HEK293 (cell line): ENCODE results near the gene ARHGAP27.
A peak's percentile ranks its signal among the peaks of the same experiment; 100 is the strongest.

Experiments used
- CTCF ChIA-PET: fragments of 350-600 bp; formaldehyde crosslinking; extraction: SDS; loops from one replicate; lab custom pipeline; 2021; ENCODE audit warnings: antibody characterized with exemption; lab: Yijun Ruan, JAX
- POLR2A ChIA-PET: fragments of 300-600 bp; formaldehyde crosslinking; extraction: SDS; loops from one replicate; lab custom pipeline; 2020; ENCODE audit warnings: antibody characterized with exemption, inconsistent platforms; lab: Yijun Ruan, JAX
- H3K27ac ChIP-seq: fragments of 200-500 bp; sonication (Bioruptor generic); 2 replicates; pipeline ENCODE4 v1.5.1; 2014; ENCODE audit warnings: low read depth, low read length, control low read depth, inconsistent platforms; ENCODE audit errors: extremely low read depth
- H3K36me3 ChIP-seq, 2 experiments: fragments of 200-500 bp in 1 of 2; sonication (Bioruptor generic) in 1 of 2; 1 replicate in 1 of 2; 2 replicates in 1 of 2; pipeline ENCODE4 v1.5.1; 2014 to 2017; ENCODE audit warnings: inconsistent platforms in 2 of 2, low read length in 2 of 2; ENCODE audit not compliant: control insufficient read depth in 2 of 2, insufficient read depth in 1 of 2
- H3K4me1 ChIP-seq: fragments of 200-500 bp; sonication (Bioruptor generic); 2 replicates; pipeline ENCODE4 v1.5.1; 2014; ENCODE audit warnings: mild to moderate bottlenecking, low read length, inconsistent platforms; ENCODE audit not compliant: control insufficient read depth, insufficient read depth
- H3K4me3 ChIP-seq: 2 replicates; pipeline ENCODE4 v1.5.1; 2011; ENCODE audit warnings: low read depth, mild to moderate bottlenecking, control low read depth, low read length, moderate library complexity
- H3K9me3 ChIP-seq: fragments of 200-500 bp; sonication (Bioruptor generic); 2 replicates; pipeline ENCODE4 v1.5.1; 2014; ENCODE audit warnings: low read depth, low read length, inconsistent platforms; ENCODE audit not compliant: control insufficient read depth, insufficient read depth
- BCL6B ChIP-seq: fragments of 450-650 bp; formaldehyde crosslinking; IDR thresholded peaks from 2 replicates; pipeline ENCODE4 v1.5.1; 2017; ENCODE audit warnings: missing biosample characterization, missing genetic modification characterization
- GFI1B ChIP-seq: fragments of 450-650 bp; formaldehyde crosslinking; IDR thresholded peaks from 2 replicates; pipeline ENCODE4 v1.5.1; 2016; ENCODE audit warnings: missing biosample characterization, missing genetic modification characterization
- GLIS1 ChIP-seq: fragments of 450-650 bp; formaldehyde crosslinking; IDR thresholded peaks from 2 replicates; pipeline ENCODE4 v1.5.1; 2016; ENCODE audit warnings: missing biosample characterization, missing genetic modification characterization
- HIC1 ChIP-seq: fragments of 450-650 bp; formaldehyde crosslinking; IDR thresholded peaks from 2 replicates; pipeline ENCODE4 v1.5.1; 2016; ENCODE audit warnings: missing biosample characterization, missing genetic modification characterization
- PATZ1 ChIP-seq: fragments of 450-650 bp; formaldehyde crosslinking; IDR thresholded peaks from 2 replicates; pipeline ENCODE4 v1.5.1; 2016; ENCODE audit warnings: missing biosample characterization, missing genetic modification characterization
- SETDB1 ChIP-seq: IDR thresholded peaks from one replicate; pipeline ENCODE4 v1.6.1; 2017; ENCODE audit warnings: mild to moderate bottlenecking, low read length, moderate library complexity, mixed read lengths; ENCODE audit not compliant: insufficient read length
- SP2 ChIP-seq: fragments of 450-650 bp; formaldehyde crosslinking; IDR thresholded peaks from 2 replicates; pipeline ENCODE4 v1.5.1; 2016; ENCODE audit warnings: missing biosample characterization, missing genetic modification characterization
- TRIM28 ChIP-seq: IDR thresholded peaks from 2 replicates; pipeline ENCODE4 v1.6.1; 2011; ENCODE audit warnings: low read length, control low read depth, borderline replicate concordance
- ZBTB10 ChIP-seq: fragments of 450-650 bp; formaldehyde crosslinking; IDR thresholded peaks from 2 replicates; pipeline ENCODE4 v1.5.1; 2016; ENCODE audit warnings: missing biosample characterization, missing genetic modification characterization
- ZBTB20 ChIP-seq: fragments of 450-650 bp; formaldehyde crosslinking; IDR thresholded peaks from 2 replicates; pipeline ENCODE4 v1.5.1; 2016; ENCODE audit warnings: missing biosample characterization, missing genetic modification characterization
- ZBTB8A ChIP-seq: fragments of 450-650 bp; formaldehyde crosslinking; IDR thresholded peaks from 2 replicates; pipeline ENCODE4 v1.5.1; 2016; ENCODE audit warnings: missing biosample characterization, missing genetic modification characterization
- ZIC2 ChIP-seq: fragments of 450-650 bp; formaldehyde crosslinking; IDR thresholded peaks from 2 replicates; pipeline ENCODE4 v1.5.1; 2016; ENCODE audit warnings: missing biosample characterization, missing genetic modification characterization
- ZNF2 ChIP-seq: fragments of 450-650 bp; formaldehyde crosslinking; IDR thresholded peaks from 2 replicates; pipeline ENCODE4 v1.5.1; 2016; ENCODE audit warnings: missing biosample characterization, missing genetic modification characterization
- ZNF266 ChIP-seq: fragments of 450-650 bp; formaldehyde crosslinking; IDR thresholded peaks from 2 replicates; pipeline ENCODE4 v1.5.1; 2016; ENCODE audit warnings: missing biosample characterization, missing genetic modification characterization, low read depth
- ZNF274 ChIP-seq, 2 experiments: fragments of 200-500 bp in 1 of 2; fragments of 450-650 bp in 1 of 2; sonication (Bioruptor generic) in 1 of 2; formaldehyde crosslinking in 1 of 2; IDR thresholded peaks; 2 replicates each; pipeline versions ENCODE4 v1.5.1 to v1.6.1; 2014 to 2016; ENCODE audit warnings: borderline replicate concordance in 1 of 2, inconsistent platforms in 1 of 2, low read length in 1 of 2, missing biosample characterization in 1 of 2, missing genetic modification characterization in 1 of 2
- ZNF362 ChIP-seq: fragments of 450-650 bp; formaldehyde crosslinking; IDR thresholded peaks from 2 replicates; pipeline ENCODE4 v1.5.1; 2016; ENCODE audit warnings: missing biosample characterization, missing genetic modification characterization
- ZNF473 ChIP-seq: fragments of 450-650 bp; formaldehyde crosslinking; IDR thresholded peaks from 2 replicates; pipeline ENCODE4 v1.5.1; 2017; ENCODE audit warnings: missing biosample characterization, missing genetic modification characterization
- ZNF514 ChIP-seq: fragments of 450-650 bp; formaldehyde crosslinking; IDR thresholded peaks from 2 replicates; pipeline ENCODE4 v1.5.1; 2016; ENCODE audit warnings: missing biosample characterization, missing genetic modification characterization
- ZNF600 ChIP-seq: fragments of 450-650 bp; formaldehyde crosslinking; IDR thresholded peaks from 2 replicates; pipeline ENCODE4 v1.5.1; 2016; ENCODE audit warnings: missing biosample characterization, missing genetic modification characterization
- ZNF660 ChIP-seq: fragments of 450-650 bp; IDR thresholded peaks from 2 replicates; pipeline ENCODE4 v1.5.1; 2018; ENCODE audit warnings: missing biosample characterization, mild to moderate bottlenecking, missing genetic modification characterization
- ZNF747 ChIP-seq: fragments of 450-650 bp; formaldehyde crosslinking; IDR thresholded peaks from 2 replicates; pipeline ENCODE4 v1.5.1; 2016; ENCODE audit warnings: missing biosample characterization, missing genetic modification characterization
- ZNF768 ChIP-seq: fragments of 450-650 bp; formaldehyde crosslinking; IDR thresholded peaks from 2 replicates; pipeline ENCODE4 v1.5.1; 2018; ENCODE audit warnings: missing biosample characterization, mild to moderate bottlenecking, missing genetic modification characterization
- ZXDB ChIP-seq: fragments of 450-650 bp; formaldehyde crosslinking; IDR thresholded peaks from 2 replicates; pipeline ENCODE4 v1.5.1; 2016; ENCODE audit warnings: missing biosample characterization, missing genetic modification characterization

ARHGAP27 gene

GRCh38 chr17:45425984-45426413 is 6.7 kb downstream of the ARHGAP27 start:
- POLR2A ChIA-PET: interaction anchor here (0.8 to 1.6 kb wide), 12 partner anchors 14 to 265 kb away, joined by 3 to 10 read pairs (median 4); partner anchors contain the start of genes HEXIM2 and MAP3K14
- H3K9me3 ChIP-seq: no peaks in the 10 kb centered on the region
- no peak overlapping the region for H3K4me3 ChIP-seq
- 0 out of 2 replicates have a peak overlapping the region, but pooled peaks have one; percentile 81 for H3K27ac ChIP-seq
- CTCF ChIA-PET: interaction anchor here (0.5 to 8.6 kb wide), 31 partner anchors 13 to 434 kb away, joined by 3 to 201 read pairs (median 4); partner anchors contain the start of gene ACBD4
- no peaks in the 10 kb centered on the region for H3K36me3 ChIP-seq
- peaks cover 13% of the 10 kb centered on the region for H3K4me1 ChIP-seq
- TF ChIP-seq ZNF600 (tag by site-specific recombination) (peak; percentile 76; the same call in 1 of the 2 replicates), ZNF768 (tag by site-specific recombination) (peak; percentile 24; the same call in 1 of the 2 replicates), BCL6B (tag by site-specific recombination) (no peak), ZNF274 (IDR thresholded peaks at IDR 0.05; ENCODE audit: low read length) (no peak), ZNF274 (tag by site-specific recombination; IDR thresholded peaks at IDR 0.05; ENCODE audit: borderline replicate concordance) (no peak)

- Histone ChIP-seq H3K27ac (peak overlapping the region; percentile 81), H3K36me3 (no peaks in the 10 kb centered on the region), H3K4me1 (peaks cover 13% of the 10 kb centered on the region), H3K4me3 (peak overlapping the region; percentile 36), H3K9me3 (no peaks in the 10 kb centered on the region)
- CTCF ChIA-PET: interaction anchor here (0.6 to 8.6 kb wide), 40 partner anchors 12 to 696 kb away, joined by 3 to 201 read pairs (median 4); partner anchors contain the start of genes ACBD4 and MAP3K14
- POLR2A ChIA-PET: interaction anchor here (0.7 to 1.6 kb wide), 16 partner anchors 10 to 277 kb away, joined by 3 to 10 read pairs (median 3); partner anchors contain the start of genes HEXIM1, HEXIM2 and MAP3K14
- TF ChIP-seq HIC1 (tag by site-specific recombination): no peak
- no peak; the same call in 1 of the 2 replicates for TF ChIP-seq ZBTB8A (tag by site-specific recombination)
- no peak for TF ChIP-seq ZNF2 (tag by site-specific recombination)
- peak; percentile 79 for TF ChIP-seq ZXDB (tag by site-specific recombination)
- TF ChIP-seq PATZ1 (tag by site-specific recombination): peak; percentile 63; the same call in 1 of the 2 replicates
- no peak for TF ChIP-seq ZNF362 (tag by site-specific recombination)
- TF ChIP-seq ZIC2 (tag by site-specific recombination): peak; percentile 63
- peak; percentile 80 for TF ChIP-seq GLIS1
- TF ChIP-seq ZNF660 (tag by site-specific recombination): peak; percentile 53; the same call in 1 of the 2 replicates
- peak; percentile 31; the same call in 1 of the 2 replicates for TF ChIP-seq ZBTB10
- no peak for TF ChIP-seq ZNF514
- TF ChIP-seq TRIM28: peak; percentile 72; the same call in 1 of the 2 replicates
- no peak for TF ChIP-seq GFI1B
- TF ChIP-seq SP2 (tag by site-specific recombination): peak; percentile 86
- no peak for TF ChIP-seq ZNF473
- no peak for TF ChIP-seq ZNF266 (tag by site-specific recombination)
- TF ChIP-seq ZNF747: no peak
- peak; percentile 91 for TF ChIP-seq ZBTB20 (tag by site-specific recombination)
- TF ChIP-seq SETDB1: no peak
Measured at GRCh38 chr17:45425125-45425983, 7.3 kb downstream of the ARHGAP27 start.
